ENCODE data around the gene RESF1. TPM values are rescaled to one million over a fixed set of nuclear protein-coding genes. Genes with fewer than 3 reads are reported as not detected.

Gene RESF1
- total RNA-seq, 1 donor from 2014 or later: 76.1 TPM

DNA sequence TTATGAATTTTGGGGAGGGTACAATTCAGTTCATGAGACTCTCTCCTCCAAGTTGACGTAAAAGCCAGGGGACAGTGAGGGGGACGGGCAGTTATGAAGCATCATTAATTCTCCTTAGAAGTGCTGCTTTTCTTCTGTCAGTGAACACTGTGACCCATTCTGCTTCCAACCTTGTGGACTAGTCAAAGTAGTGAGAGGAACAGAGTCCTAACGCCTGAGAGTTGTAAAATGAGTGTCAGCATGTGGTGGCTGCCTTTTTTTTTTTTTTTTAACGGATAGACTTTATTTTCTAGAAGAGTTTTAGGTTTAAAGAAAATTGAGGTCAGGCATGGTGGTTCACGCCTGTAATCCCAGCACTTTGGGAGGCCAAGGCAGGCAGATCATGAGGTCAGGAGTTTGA, 15.5 kb downstream of the RESF1 start:
- H3K27me3 ChIP-seq: no peaks in the 10 kb centered on the region
- peaks cover 3 to 91% of the 10 kb centered on the region in 2 donors for H3K36me3 ChIP-seq

GRCh38 chr12:31984806-31985591, 25.8 kb downstream of the RESF1 start:
- intact Hi-C loops (cut with DNase I): no loop called here
- Histone ChIP-seq H3K9me3 (no peaks in the 10 kb centered on the region), H3K36me3 (peaks cover 0 to 30% of the 10 kb centered on the region in 2 donors), H3K27ac (no peak overlapping the region), H3K4me3 (no peak overlapping the region), H3K4me1 (no peaks in the 10 kb centered on the region), H3K27me3 (no peaks in the 10 kb centered on the region)
- TF ChIP-seq POLR2AphosphoS5 (IDR thresholded peaks at IDR 0.05; ENCODE audit: insufficient read depth in 1 of 2, low read depth in 1 of 2) (no peak), POLR2A (IDR thresholded peaks at IDR 0.05) (no peak)
- TF ChIP-seq, protein P1, sequence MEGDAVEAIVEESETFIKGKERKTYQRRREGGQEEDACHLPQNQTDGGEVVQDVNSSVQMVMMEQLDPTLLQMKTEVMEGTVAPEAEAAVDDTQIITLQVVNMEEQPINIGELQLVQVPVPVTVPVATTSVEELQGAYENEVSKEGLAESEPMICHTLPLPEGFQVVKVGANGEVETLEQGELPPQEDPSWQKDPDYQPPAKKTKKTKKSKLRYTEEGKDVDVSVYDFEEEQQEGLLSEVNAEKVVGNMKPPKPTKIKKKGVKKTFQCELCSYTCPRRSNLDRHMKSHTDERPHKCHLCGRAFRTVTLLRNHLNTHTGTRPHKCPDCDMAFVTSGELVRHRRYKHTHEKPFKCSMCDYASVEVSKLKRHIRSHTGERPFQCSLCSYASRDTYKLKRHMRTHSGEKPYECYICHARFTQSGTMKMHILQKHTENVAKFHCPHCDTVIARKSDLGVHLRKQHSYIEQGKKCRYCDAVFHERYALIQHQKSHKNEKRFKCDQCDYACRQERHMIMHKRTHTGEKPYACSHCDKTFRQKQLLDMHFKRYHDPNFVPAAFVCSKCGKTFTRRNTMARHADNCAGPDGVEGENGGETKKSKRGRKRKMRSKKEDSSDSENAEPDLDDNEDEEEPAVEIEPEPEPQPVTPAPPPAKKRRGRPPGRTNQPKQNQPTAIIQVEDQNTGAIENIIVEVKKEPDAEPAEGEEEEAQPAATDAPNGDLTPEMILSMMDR (IDR thresholded peaks at IDR 0.05): no peak
- DNase-seq (ENCODE audit: extremely low spot score in 2 of 2): no peak

More for the DNA sequence above, 15.5 kb downstream of the RESF1 start:
- no peak for TF ChIP-seq POLR2AphosphoS5 (IDR thresholded peaks at IDR 0.05; ENCODE audit: insufficient read depth in 1 of 2, low read depth in 1 of 2)
- TF ChIP-seq, protein P1 (IDR thresholded peaks at IDR 0.05): no peak
- TF ChIP-seq POLR2A (IDR thresholded peaks at IDR 0.05): no peak
- H3K4me3 ChIP-seq: no peak overlapping the region
- H3K27ac ChIP-seq: no peak overlapping the region
- intact Hi-C loops (cut with DNase I): no loop called here
- H3K9me3 ChIP-seq: peaks cover 5% of the 10 kb centered on the region
- no peak for DNase-seq (ENCODE audit: extremely low spot score in 2 of 2)
- H3K4me1 ChIP-seq: no peaks in the 10 kb centered on the region

GRCh38 chr12:31985832-31986231, 26.6 kb downstream of the RESF1 start:
- no peaks in the 10 kb centered on the region for H3K27me3 ChIP-seq
- no peak for DNase-seq (ENCODE audit: extremely low spot score in 2 of 2)
- no peaks in the 10 kb centered on the region for H3K4me1 ChIP-seq
- no peak overlapping the region for H3K27ac ChIP-seq
- H3K4me3 ChIP-seq: no peak overlapping the region
- peaks cover 0 to 22% of the 10 kb centered on the region in 2 donors for H3K36me3 ChIP-seq
- TF ChIP-seq, protein P1 (IDR thresholded peaks at IDR 0.05): no peak
- no peak for TF ChIP-seq POLR2AphosphoS5 (IDR thresholded peaks at IDR 0.05; ENCODE audit: insufficient read depth in 1 of 2, low read depth in 1 of 2)
- TF ChIP-seq POLR2A (IDR thresholded peaks at IDR 0.05): no peak
- intact Hi-C loops (cut with DNase I): no loop called here
- H3K9me3 ChIP-seq: no peaks in the 10 kb centered on the region

GRCh38 chr12:31989571-31990362, 30.6 kb downstream of the RESF1 start:
- intact Hi-C loops (cut with DNase I): no loop called here
- Histone ChIP-seq H3K4me3 (no peak overlapping the region), H3K27ac (no peak overlapping the region), H3K27me3 (no peaks in the 10 kb centered on the region), H3K9me3 (no peaks in the 10 kb centered on the region), H3K4me1 (no peaks in the 10 kb centered on the region), H3K36me3 (peaks cover 0 to 19% of the 10 kb centered on the region in 2 donors)
- TF ChIP-seq POLR2AphosphoS5 (IDR thresholded peaks at IDR 0.05; ENCODE audit: insufficient read depth in 1 of 2, low read depth in 1 of 2) (no peak), POLR2A (IDR thresholded peaks at IDR 0.05) (no peak)
- TF ChIP-seq, protein P1 (IDR thresholded peaks at IDR 0.05): no peak
- no peak for DNase-seq (ENCODE audit: extremely low spot score in 2 of 2)
